AG09319 (cell line): ENCODE results near the gene APOBEC2.

Experiments
- DNase-seq: peaks from one replicate; pipeline ENCODE4 v3.0.0-alpha.2; 2010; ENCODE audit warnings: low read depth; ENCODE audit errors: extremely low read depth
- TF ChIP-seq, protein P1 (sequence below): IDR thresholded peaks from 2 replicates; pipeline ENCODE4 v1.5.1; 2011; ENCODE audit warnings: low read depth, mild to moderate bottlenecking, inconsistent platforms, low read length, moderate library complexity

APOBEC2 gene

DNA sequence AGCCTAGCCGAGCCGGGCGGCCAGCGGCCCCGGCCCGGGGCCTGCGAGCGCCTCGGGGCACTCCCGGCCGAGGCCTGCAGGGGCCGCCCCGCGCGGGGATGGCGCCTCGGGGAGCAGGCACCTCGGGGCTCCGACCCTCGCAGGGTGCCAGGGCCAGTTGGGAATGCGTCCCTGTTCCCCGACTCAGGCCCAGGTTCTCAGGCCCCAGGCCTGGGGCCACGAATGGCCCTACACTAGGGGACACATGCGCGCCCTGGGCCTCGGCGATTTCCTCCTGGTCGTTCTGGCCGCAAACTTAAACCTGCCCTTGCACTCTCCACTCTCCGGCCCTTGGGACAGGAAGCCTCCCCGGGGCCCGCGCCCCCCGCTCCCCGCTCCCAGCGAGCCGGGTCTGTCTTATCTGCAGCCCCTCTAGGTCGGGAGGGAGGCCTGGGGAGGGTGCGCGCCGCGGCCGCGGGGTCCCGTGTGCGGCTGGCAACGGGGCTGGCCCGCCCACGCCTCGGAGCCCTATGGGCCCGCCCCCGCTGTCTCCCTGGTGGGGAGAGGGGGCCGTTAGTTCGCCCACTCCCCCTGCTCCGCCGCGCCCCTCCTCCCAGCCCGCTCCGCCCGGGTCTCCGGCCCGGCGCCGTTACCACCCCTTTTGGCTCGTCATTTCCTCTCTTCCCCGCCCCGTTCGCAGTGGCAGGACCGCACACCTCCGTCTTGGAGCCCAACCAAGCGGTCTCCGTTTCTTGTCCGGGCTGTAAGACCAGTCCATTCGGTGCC is 20.4 kb downstream of the APOBEC2 start:
- no peak for DNase-seq
- TF ChIP-seq, protein P1, sequence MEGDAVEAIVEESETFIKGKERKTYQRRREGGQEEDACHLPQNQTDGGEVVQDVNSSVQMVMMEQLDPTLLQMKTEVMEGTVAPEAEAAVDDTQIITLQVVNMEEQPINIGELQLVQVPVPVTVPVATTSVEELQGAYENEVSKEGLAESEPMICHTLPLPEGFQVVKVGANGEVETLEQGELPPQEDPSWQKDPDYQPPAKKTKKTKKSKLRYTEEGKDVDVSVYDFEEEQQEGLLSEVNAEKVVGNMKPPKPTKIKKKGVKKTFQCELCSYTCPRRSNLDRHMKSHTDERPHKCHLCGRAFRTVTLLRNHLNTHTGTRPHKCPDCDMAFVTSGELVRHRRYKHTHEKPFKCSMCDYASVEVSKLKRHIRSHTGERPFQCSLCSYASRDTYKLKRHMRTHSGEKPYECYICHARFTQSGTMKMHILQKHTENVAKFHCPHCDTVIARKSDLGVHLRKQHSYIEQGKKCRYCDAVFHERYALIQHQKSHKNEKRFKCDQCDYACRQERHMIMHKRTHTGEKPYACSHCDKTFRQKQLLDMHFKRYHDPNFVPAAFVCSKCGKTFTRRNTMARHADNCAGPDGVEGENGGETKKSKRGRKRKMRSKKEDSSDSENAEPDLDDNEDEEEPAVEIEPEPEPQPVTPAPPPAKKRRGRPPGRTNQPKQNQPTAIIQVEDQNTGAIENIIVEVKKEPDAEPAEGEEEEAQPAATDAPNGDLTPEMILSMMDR: no peak; the same call in 1 of the 2 replicates

DNA sequence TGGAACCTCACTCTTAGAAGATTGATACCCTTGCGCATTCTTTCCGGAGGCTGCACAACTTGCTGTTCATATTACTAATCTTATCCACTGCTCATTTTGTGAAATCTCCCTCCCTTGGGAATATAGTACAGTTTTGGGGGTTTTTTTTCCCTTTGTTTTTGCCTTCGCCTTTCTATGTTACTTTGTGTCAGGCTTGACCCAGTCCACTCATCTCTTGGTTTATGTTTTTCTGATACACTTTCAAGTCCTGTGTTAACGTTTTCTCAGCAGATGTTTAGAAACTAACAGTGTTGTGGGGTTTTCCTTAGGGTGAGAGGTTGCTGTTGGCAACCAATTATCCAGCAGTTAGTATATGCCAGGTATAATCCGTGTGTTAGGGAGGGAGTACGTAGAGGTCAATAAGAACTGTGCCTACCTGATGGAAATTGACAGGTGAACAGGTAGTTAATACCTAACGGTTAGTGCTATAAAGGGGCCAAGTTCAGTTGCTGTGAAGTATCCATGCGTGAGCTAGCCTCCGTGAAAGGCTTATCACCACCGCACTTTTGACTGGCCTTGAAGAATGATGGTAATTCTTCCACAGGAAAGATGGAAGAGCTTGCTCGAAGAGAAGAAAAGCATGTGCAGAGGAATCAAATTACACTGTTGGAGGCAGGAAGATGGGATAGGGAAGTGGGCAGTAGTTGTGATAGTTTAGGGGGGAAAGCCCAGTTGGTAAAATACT is 21.1 kb downstream of the APOBEC2 start:
- DNase-seq: no peak
- TF ChIP-seq, protein P1: no peak

DNA sequence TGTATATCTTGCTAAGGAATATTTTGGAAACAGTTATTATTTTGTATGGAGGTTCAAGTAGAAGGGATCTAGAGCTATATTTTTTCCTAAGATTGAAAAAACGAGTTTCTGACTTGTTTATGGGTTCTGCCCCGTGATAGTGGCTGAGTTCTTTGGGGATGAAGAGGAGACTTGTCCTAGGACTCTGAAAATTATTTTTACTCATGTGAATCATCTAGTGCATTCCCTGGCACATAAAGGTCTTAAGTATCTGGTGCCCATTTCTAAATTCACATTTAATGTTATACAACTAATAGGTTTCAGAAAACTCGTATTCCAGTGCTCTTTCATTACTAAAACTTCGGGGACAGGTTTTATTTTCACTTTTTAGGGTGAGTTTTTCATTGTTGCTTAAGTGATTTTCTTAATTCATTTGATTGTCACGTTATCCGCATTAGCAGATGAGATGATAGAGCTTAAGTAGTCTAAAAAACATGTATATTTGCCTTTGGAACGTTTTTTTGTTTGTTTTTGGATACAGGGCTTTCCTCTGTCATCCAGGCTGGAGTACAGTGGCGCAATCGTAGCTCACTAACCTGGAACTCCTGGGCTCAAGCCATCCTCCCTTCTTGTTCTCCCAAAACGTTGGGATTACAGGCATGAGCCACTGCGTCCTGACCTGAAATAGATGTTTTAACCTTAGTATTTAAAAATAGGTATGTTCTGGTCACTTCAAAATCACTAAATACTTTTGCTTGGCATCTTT is 21.9 kb downstream of the APOBEC2 start:
- TF ChIP-seq, protein P1: no peak
- DNase-seq: no peak

DNA sequence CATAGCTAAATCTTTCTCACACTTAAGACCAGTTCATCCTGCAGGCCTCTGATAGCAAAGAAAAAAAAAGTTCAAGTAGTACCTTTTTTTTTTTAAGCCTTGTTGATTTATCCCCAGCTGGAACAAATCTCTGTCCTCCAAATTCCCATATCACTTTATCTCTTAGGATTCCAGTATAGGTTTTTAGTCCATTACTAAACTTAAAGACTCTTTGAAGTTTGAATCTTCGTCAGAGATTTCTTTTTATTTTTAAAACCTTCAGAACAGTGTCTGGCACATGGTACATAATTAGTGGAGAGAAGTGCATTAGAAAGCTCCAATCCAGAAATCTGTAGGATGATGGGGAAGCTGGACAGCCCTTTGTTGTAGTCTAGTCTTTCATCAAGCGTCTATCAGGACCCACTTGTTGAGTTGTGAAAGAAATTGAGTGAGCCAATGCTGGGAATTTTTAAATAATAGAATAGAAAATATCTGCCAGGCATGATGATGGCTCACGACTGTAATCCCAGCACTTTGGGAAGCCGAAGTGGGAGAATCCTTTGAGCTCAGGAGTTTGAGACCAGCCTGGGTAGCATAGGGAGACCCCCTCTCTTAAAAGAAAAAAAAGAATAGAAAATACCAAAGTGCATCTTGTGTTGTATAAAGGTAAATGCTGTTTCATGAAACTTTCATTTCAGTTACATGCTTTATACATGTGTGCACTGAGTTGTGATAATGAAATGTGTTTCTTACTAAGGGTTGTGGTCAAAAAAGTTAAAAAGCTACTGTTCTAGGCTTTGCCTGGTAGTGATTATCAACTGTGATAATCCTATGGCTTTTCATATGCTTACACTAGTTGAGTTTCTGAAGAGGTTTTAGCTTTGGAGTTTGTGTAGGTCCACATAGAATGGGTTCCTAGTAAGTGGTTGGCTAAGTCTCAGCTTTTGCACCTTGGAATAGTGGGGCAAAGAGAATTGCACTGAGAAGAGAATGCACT is 22.9 kb downstream of the APOBEC2 start:
- DNase-seq: no peak
- TF ChIP-seq, protein P1: no peak

DNA sequence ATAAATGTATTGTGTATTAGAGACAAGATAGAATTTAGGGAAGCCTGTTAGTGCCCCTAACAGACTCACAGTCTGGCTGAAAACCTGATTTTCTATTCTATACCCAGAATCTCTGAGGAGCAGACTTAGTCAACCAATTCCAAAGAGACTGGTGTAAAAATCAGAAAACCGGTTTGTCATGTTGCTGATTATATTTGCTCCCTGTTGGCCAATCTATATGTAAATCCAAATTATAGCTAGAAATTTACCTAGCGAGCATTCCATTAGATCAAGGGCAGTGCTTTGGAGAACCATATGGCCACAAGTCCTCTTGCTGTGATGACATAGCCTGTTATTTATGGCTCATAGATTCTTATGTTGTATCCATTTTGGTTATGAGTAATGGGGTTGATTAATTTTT is 24.5 kb downstream of the APOBEC2 start:
- no peak for DNase-seq
- TF ChIP-seq, protein P1: no peak

DNA sequence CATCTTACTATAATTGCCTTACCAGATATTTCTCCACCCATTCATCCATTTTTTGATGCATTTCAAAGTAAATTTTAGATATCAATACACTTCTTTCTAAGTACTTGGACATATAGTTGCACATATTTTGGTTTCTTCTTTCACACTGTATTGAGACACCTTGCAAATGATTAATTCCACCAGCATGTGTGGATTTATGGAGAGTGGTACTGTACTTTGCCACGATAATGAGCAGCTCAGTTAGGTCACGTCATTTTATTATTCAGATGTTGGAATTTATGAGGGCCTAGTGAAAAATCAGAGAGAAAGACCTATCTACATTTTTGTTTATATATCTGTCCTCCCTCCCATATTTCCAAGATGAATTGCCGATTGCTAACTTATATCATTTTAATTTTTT is 25.1 kb downstream of the APOBEC2 start:
- no peak for DNase-seq

More for the DNA sequence above, 25.1 kb downstream of the APOBEC2 start:
- TF ChIP-seq, protein P1: no peak
